SK-N-SH treated with all-trans-retinoic acid at 6 μM for 48 hours (cell line): ENCODE measurements around the gene DYNC1LI1.

Experiments used
- ATAC-seq: fragments of 200-7000 bp; cut with Tn5 transposase; 3 replicates; pipeline ENCODE4 v1.9.1; 2020; ENCODE audit warnings: mild to moderate bottlenecking, moderate library complexity
- ARNTL ChIP-seq: fragments of 450-650 bp; formaldehyde crosslinking; IDR thresholded peaks from 2 replicates; pipeline ENCODE4 v1.5.0; 2020; ENCODE audit warnings: low read depth, mild to moderate bottlenecking, moderate library complexity, borderline replicate concordance
- BACH2 ChIP-seq: fragments of 250-450 bp; sonication (Bioruptor Pico); IDR thresholded peaks from 2 replicates; pipeline ENCODE4 v1.9.0; 2021; ENCODE audit warnings: mild to moderate bottlenecking, borderline replicate concordance
- CSDC2 ChIP-seq: fragments of 250-450 bp; sonication (Bioruptor Pico); IDR thresholded peaks from 2 replicates; pipeline ENCODE4 v1.5.0; 2020; ENCODE audit warnings: mild to moderate bottlenecking, moderate library complexity
- ESRRG ChIP-seq: fragments of 250-450 bp; sonication (Bioruptor Pico); IDR thresholded peaks from 2 replicates; pipeline ENCODE4 v1.6.1; 2021; ENCODE audit warnings: mild to moderate bottlenecking
- GLIS3 ChIP-seq: fragments of 250-450 bp; sonication (Bioruptor Pico); IDR thresholded peaks from 2 replicates; pipeline ENCODE4 v1.5.0; 2020; ENCODE audit warnings: mild to moderate bottlenecking, moderate library complexity
- OSR1 ChIP-seq: fragments of 250-450 bp; sonication (Bioruptor Pico); IDR thresholded peaks from 2 replicates; pipeline ENCODE4 v1.8.0; 2022; ENCODE audit warnings: moderate library complexity, mild to moderate bottlenecking, inconsistent platforms
- PATZ1 ChIP-seq: fragments of 250-450 bp; sonication (Bioruptor Pico); IDR thresholded peaks from 2 replicates; pipeline ENCODE4 v1.8.0; 2020; ENCODE audit warnings: mild to moderate bottlenecking, moderate library complexity, borderline replicate concordance
- POU6F1 ChIP-seq: fragments of 250-450 bp; sonication (Bioruptor Pico); IDR thresholded peaks from 2 replicates; pipeline ENCODE4 v1.8.0; 2021; ENCODE audit warnings: low read depth, mild to moderate bottlenecking, moderate library complexity, borderline replicate concordance
- PPARA ChIP-seq: fragments of 250-450 bp; sonication (Bioruptor Pico); IDR thresholded peaks from 2 replicates; pipeline ENCODE4 v1.5.0; 2020; ENCODE audit warnings: mild to moderate bottlenecking, borderline replicate concordance
- RARB ChIP-seq: fragments of 250-450 bp; sonication (Bioruptor Pico); IDR thresholded peaks from 2 replicates; pipeline ENCODE4 v1.8.0; 2021; ENCODE audit warnings: mild to moderate bottlenecking, moderate library complexity
- SNAI2 ChIP-seq: fragments of 250-450 bp; sonication (Bioruptor Pico); IDR thresholded peaks from 2 replicates; pipeline ENCODE4 v1.5.0; 2020; ENCODE audit warnings: mild to moderate bottlenecking, moderate library complexity
- TCF4 ChIP-seq: fragments of 250-450 bp; sonication (Bioruptor Pico); IDR thresholded peaks from 2 replicates; pipeline ENCODE4 v1.8.0; 2021; ENCODE audit warnings: mild to moderate bottlenecking, moderate library complexity, borderline replicate concordance
- TOX ChIP-seq: fragments of 250-450 bp; sonication (Bioruptor Pico); IDR thresholded peaks from 2 replicates; pipeline ENCODE4 v1.8.0; 2021; ENCODE audit warnings: mild to moderate bottlenecking, moderate library complexity, borderline replicate concordance
- TSHZ2 ChIP-seq: fragments of 250-450 bp; sonication (Bioruptor Pico); IDR thresholded peaks from 2 replicates; pipeline ENCODE4 v1.5.0; 2020; ENCODE audit warnings: mild to moderate bottlenecking, moderate library complexity
- ZC3H10 ChIP-seq: fragments of 250-450 bp; sonication (Bioruptor Pico); IDR thresholded peaks from 2 replicates; pipeline ENCODE4 v1.5.1; 2021; ENCODE audit warnings: mild to moderate bottlenecking, moderate library complexity
- ZFP3 ChIP-seq: fragments of 250-450 bp; sonication (Bioruptor Pico); IDR thresholded peaks from 2 replicates; pipeline ENCODE4 v1.5.0; 2020; ENCODE audit warnings: mild to moderate bottlenecking, moderate library complexity
- ZNF565 ChIP-seq: fragments of 450-650 bp; formaldehyde crosslinking; conservative IDR thresholded peaks from 2 replicates; pipeline ENCODE4 v1.5.0; 2020; ENCODE audit warnings: low read depth, mild to moderate bottlenecking, moderate library complexity
- ZNF70 ChIP-seq: fragments of 450-650 bp; formaldehyde crosslinking; IDR thresholded peaks from 2 replicates; pipeline ENCODE4 v1.5.0; 2020; ENCODE audit warnings: mild to moderate bottlenecking, moderate library complexity
- ZNF8 ChIP-seq: fragments of 450-650 bp; formaldehyde crosslinking; IDR thresholded peaks from 2 replicates; pipeline ENCODE4 v1.5.0; 2020; ENCODE audit warnings: mild to moderate bottlenecking, moderate library complexity
- TF ChIP-seq, protein P1 (sequence below): fragments of 250-450 bp; sonication (Bioruptor Pico); IDR thresholded peaks from 2 replicates; pipeline ENCODE4 v1.5.1; 2020; ENCODE audit warnings: low read depth, mild to moderate bottlenecking, moderate library complexity
- TF ChIP-seq, protein P2 (sequence below): fragments of 250-450 bp; sonication (Bioruptor Pico); IDR thresholded peaks from 2 replicates; pipeline ENCODE4 v1.5.1; 2021; ENCODE audit warnings: mild to moderate bottlenecking, moderate library complexity

DYNC1LI1 gene

DNA sequence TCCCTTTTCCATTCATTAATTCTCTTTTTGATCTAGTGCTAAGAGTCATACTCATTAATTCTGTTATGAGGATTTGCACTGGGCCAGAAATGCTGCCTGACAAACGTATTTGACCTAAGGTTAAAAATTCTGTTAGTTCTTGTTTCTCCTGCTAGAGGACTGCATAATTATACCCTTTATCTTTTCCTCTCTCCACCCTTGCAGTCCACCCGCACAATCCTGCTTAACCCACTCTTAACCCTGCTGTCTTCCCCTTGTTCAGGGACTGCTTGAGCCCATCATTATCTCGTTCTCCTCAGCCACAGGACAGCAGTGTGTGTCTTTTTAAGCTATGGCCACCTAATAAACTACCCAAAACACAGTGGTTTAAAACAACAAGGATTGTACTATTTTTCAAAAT is 31.1 kb upstream of the DYNC1LI1 start:
- TF ChIP-seq TOX (CRISPR knock-in tag) (no peak), CSDC2 (CRISPR knock-in tag) (no peak), ARNTL (no peak), SNAI2 (no peak), TCF4 (no peak), ZFP3 (CRISPR knock-in tag) (no peak), ZNF8 (CRISPR knock-in tag) (no peak), PATZ1 (CRISPR knock-in tag) (no peak), ZNF565 (CRISPR knock-in tag) (no peak), ZC3H10 (no peak), PPARA (CRISPR knock-in tag) (no peak), ZNF70 (CRISPR knock-in tag) (no peak), RARB (CRISPR knock-in tag) (no peak), POU6F1 (CRISPR knock-in tag) (no peak)
- TF ChIP-seq, protein P1, sequence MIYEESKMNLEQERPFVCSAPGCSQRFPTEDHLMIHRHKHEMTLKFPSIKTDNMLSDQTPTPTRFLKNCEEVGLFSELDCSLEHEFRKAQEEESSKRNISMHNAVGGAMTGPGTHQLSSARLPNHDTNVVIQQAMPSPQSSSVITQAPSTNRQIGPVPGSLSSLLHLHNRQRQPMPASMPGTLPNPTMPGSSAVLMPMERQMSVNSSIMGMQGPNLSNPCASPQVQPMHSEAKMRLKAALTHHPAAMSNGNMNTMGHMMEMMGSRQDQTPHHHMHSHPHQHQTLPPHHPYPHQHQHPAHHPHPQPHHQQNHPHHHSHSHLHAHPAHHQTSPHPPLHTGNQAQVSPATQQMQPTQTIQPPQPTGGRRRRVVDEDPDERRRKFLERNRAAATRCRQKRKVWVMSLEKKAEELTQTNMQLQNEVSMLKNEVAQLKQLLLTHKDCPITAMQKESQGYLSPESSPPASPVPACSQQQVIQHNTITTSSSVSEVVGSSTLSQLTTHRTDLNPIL (CRISPR knock-in tag), result no peak
- TF ChIP-seq, all 23 proteins: peak for 0
- ATAC-seq, result no peak

GRCh38 chr3:32597656-32598055 is 27.0 kb upstream of the DYNC1LI1 start:
- ATAC-seq, result no peak
- TF ChIP-seq PPARA (CRISPR knock-in tag) (no peak), SNAI2 (no peak), ZFP3 (CRISPR knock-in tag) (no peak)

- TF ChIP-seq TSHZ2 (CRISPR knock-in tag), result no peak
- TF ChIP-seq PPARA (CRISPR knock-in tag), result no peak
- no peak for TF ChIP-seq ESRRG (CRISPR knock-in tag)
- TF ChIP-seq ZC3H10, result no peak
- TF ChIP-seq ARNTL, result no peak
- TF ChIP-seq, protein P2, sequence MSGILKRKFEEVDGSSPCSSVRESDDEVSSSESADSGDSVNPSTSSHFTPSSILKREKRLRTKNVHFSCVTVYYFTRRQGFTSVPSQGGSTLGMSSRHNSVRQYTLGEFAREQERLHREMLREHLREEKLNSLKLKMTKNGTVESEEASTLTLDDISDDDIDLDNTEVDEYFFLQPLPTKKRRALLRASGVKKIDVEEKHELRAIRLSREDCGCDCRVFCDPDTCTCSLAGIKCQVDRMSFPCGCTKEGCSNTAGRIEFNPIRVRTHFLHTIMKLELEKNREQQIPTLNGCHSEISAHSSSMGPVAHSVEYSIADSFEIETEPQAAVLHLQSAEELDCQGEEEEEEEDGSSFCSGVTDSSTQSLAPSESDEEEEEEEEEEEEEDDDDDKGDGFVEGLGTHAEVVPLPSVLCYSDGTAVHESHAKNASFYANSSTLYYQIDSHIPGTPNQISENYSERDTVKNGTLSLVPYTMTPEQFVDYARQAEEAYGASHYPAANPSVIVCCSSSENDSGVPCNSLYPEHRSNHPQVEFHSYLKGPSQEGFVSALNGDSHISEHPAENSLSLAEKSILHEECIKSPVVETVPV (CRISPR knock-in tag), result no peak
- TF ChIP-seq PATZ1 (CRISPR knock-in tag), result no peak
- no peak for TF ChIP-seq SNAI2
- no peak for TF ChIP-seq POU6F1 (CRISPR knock-in tag)
- TF ChIP-seq GLIS3 (CRISPR knock-in tag), result no peak
- no peak for TF ChIP-seq CSDC2 (CRISPR knock-in tag)
- TF ChIP-seq OSR1 (CRISPR knock-in tag), result no peak
- no peak for TF ChIP-seq ZNF70 (CRISPR knock-in tag)
- no peak for TF ChIP-seq ZFP3 (CRISPR knock-in tag)
- TF ChIP-seq TOX (CRISPR knock-in tag), result no peak
- no peak for TF ChIP-seq ZNF565 (CRISPR knock-in tag)
- no peak for TF ChIP-seq BACH2
- no peak for TF ChIP-seq TCF4
- TF ChIP-seq RARB (CRISPR knock-in tag), result no peak
- TF ChIP-seq, protein P1 (CRISPR knock-in tag), result no peak
- TF ChIP-seq, all 23 proteins: peak for 0
- ATAC-seq, result no peak
Observed at GRCh38 chr3:32596909-32597369, 26.3 kb upstream of the DYNC1LI1 start.
